Activated CD4-positive, CD25-positive, alpha-beta regulatory T cell treated with anti-CD3 and anti-CD28 coated beads, Interleukin-2, amount 50 U/mL, for 72 hours (primary cell): Measurements from ENCODE around the gene NR0B1.

Experiments
- DNase-seq: peaks from one replicate; pipeline ENCODE4 v3.0.0; 2021

NR0B1 gene

GRCh38 chrX:30262763-30263162 is 46.4 kb downstream of the NR0B1 start:
- DNase-seq = no peak

GRCh38 chrX:30261012-30261411 is 48.2 kb downstream of the NR0B1 start:
- DNase-seq = no peak

- no peak for DNase-seq
These were observed 49.3 kb downstream of the NR0B1 start for GRCh38 chrX:30259927-30260326.
